22Rv1 (cell line): ENCODE data around the gene S100G.

Source experiments
- ZFX ChIP-seq: fragments of 450-650 bp; IDR thresholded peaks from 2 replicates; pipeline ENCODE4 v1.6.1; 2017; ENCODE audit warnings: antibody characterized with exemption, borderline replicate concordance
- TF ChIP-seq, protein P1 (sequence below): fragments of 450-650 bp; IDR thresholded peaks from 2 replicates; pipeline ENCODE4 v1.5.1; 2017; ENCODE audit warnings: mild to moderate bottlenecking

DNA sequence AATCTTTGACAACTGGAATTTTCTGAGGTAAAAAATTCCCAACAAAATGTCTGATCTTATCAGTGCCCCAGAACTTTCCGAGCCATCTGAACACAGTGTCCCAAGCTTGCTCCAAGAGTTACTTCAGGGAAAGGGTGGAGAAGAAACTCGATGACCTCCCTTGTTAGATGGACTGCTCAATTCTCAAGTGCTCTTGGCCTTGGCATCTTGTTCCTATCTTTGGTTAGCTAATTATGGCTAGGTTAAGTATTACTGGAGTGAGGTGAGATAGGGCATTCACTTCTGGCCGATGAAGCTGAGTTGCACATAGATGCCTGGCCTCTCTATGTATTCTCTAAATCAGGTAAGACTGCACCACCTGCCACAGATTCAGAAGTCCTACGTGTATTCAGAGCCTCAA is 9.1 kb upstream of the S100G start:
- TF ChIP-seq, protein P1, sequence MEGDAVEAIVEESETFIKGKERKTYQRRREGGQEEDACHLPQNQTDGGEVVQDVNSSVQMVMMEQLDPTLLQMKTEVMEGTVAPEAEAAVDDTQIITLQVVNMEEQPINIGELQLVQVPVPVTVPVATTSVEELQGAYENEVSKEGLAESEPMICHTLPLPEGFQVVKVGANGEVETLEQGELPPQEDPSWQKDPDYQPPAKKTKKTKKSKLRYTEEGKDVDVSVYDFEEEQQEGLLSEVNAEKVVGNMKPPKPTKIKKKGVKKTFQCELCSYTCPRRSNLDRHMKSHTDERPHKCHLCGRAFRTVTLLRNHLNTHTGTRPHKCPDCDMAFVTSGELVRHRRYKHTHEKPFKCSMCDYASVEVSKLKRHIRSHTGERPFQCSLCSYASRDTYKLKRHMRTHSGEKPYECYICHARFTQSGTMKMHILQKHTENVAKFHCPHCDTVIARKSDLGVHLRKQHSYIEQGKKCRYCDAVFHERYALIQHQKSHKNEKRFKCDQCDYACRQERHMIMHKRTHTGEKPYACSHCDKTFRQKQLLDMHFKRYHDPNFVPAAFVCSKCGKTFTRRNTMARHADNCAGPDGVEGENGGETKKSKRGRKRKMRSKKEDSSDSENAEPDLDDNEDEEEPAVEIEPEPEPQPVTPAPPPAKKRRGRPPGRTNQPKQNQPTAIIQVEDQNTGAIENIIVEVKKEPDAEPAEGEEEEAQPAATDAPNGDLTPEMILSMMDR, result no peak
- TF ChIP-seq ZFX, result no peak
